ENCODE data around the gene SPAG8.

DNA sequence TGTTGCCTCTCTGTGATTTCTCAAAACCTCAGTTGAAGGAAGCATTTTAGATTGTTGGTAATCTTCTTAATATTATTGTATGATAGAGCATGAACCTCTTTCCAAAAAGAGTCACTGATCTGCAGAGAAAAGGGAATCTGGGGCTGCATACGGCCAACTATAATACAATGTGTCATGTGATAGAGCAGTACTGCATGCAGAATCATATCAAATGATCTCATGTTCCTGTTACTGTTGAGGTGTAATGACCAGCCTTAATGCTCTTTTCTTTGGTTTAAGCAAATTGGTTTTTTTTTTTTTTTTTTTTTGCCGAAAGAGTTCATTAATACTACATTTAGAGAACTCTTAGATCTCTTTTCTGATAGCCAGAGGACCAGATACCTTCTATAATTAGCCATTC, 45.1 kb downstream of the SPAG8 start:
- no peak for TF ChIP-seq ZFP3 (CRISPR knock-in tag; IDR thresholded peaks at IDR 0.05)
- TF ChIP-seq ZFP30 (CRISPR knock-in tag; IDR thresholded peaks at IDR 0.05), result no peak
- no peak for TF ChIP-seq PATZ1 (CRISPR knock-in tag; IDR thresholded peaks at IDR 0.05; ENCODE audit: borderline replicate concordance)
- TF ChIP-seq, protein P1, sequence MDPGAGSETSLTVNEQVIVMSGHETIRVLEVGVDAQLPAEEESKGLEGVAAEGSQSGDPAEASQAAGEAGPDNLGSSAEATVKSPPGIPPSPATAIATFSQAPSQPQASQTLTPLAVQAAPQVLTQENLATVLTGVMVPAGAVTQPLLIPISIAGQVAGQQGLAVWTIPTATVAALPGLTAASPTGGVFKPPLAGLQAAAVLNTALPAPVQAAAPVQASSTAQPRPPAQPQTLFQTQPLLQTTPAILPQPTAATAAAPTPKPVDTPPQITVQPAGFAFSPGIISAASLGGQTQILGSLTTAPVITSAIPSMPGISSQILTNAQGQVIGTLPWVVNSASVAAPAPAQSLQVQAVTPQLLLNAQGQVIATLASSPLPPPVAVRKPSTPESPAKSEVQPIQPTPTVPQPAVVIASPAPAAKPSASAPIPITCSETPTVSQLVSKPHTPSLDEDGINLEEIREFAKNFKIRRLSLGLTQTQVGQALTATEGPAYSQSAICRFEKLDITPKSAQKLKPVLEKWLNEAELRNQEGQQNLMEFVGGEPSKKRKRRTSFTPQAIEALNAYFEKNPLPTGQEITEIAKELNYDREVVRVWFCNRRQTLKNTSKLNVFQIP (CRISPR knock-in tag; IDR thresholded peaks at IDR 0.05; ENCODE audit: borderline replicate concordance, low read depth), result no peak
- TF ChIP-seq ESRRG (CRISPR knock-in tag; IDR thresholded peaks at IDR 0.05), result no peak
- TF ChIP-seq, protein P2, sequence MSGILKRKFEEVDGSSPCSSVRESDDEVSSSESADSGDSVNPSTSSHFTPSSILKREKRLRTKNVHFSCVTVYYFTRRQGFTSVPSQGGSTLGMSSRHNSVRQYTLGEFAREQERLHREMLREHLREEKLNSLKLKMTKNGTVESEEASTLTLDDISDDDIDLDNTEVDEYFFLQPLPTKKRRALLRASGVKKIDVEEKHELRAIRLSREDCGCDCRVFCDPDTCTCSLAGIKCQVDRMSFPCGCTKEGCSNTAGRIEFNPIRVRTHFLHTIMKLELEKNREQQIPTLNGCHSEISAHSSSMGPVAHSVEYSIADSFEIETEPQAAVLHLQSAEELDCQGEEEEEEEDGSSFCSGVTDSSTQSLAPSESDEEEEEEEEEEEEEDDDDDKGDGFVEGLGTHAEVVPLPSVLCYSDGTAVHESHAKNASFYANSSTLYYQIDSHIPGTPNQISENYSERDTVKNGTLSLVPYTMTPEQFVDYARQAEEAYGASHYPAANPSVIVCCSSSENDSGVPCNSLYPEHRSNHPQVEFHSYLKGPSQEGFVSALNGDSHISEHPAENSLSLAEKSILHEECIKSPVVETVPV (CRISPR knock-in tag; IDR thresholded peaks at IDR 0.05), result no peak
- TF ChIP-seq ZNF70 (CRISPR knock-in tag; IDR thresholded peaks at IDR 0.05), result no peak
- no peak for TF ChIP-seq ARNTL (CRISPR knock-in tag; IDR thresholded peaks at IDR 0.05; ENCODE audit: borderline replicate concordance, low read depth)
- TF ChIP-seq RARB (CRISPR knock-in tag; IDR thresholded peaks at IDR 0.05), result no peak
- TF ChIP-seq GLIS3 (CRISPR knock-in tag; IDR thresholded peaks at IDR 0.05), result no peak
- TF ChIP-seq SNAI2 (CRISPR knock-in tag; IDR thresholded peaks at IDR 0.05), result no peak
